ENCODE measurements around the gene THSD7B. TPM values are rescaled to one million over a fixed set of nuclear protein-coding genes. Genes with fewer than 3 reads are reported as not detected.

Gene THSD7B
- total and polyA plus RNA-seq, 2 of the 13 experiments (the other 11 are each of a cell fraction or from before 2014, with no cell fraction given): 0.02 TPM; not detected in 1

DNA sequence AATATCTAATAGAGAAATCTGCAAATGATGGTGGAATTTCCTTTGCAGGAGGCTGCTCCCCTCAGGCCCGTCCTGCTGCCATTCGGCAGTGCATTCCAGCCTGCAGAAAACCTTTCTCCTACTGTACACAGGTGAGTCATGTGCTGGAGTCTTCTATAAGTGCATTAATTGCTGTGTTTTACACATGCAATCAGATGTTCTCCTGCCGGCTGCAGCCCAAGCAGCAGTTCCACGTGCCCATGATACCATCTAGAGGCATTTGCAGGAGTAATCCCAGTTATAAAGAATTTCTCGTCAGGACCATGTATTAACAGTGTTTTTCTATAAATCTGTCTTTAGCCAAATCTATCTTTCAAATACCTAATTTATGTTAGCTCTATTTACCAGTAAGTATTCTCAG, 894.3 kb downstream of the THSD7B start:
- Histone ChIP-seq H3K36me3 (replicated peaks in 1 of 2; ENCODE audit: control insufficient read depth in 1 of 2, insufficient read depth in 2 of 2, low read length in 2 of 2) (no peaks in the 10 kb centered on the region), H3K9ac (ENCODE audit: insufficient read depth, low read depth, low read length) (no peak overlapping the region), H3K9me3 (ENCODE audit: low read length) (no peaks in the 10 kb centered on the region), H3K4me1 (ENCODE audit: insufficient read depth, low read length) (no peaks in the 10 kb centered on the region), H3K27ac (ENCODE audit: extremely low read length, insufficient read depth, low read length) (no peak overlapping the region), H2AFZ (ENCODE audit: low read length) (no peak overlapping the region), H4K20me1 (ENCODE audit: insufficient read depth, low read length) (no peaks in the 10 kb centered on the region), H3K4me3 (replicated peaks in 1 of 3; ENCODE audit: insufficient read depth in 1 of 3, low read depth in 2 of 3, low read length in 3 of 3) (no peak overlapping the region), H3K4me2 (ENCODE audit: low read depth, low read length) (no peak overlapping the region), H3K27me3 (ENCODE audit: control insufficient read depth in 1 of 2, insufficient read depth in 2 of 2, low read length in 2 of 2) (no peaks in the 10 kb centered on the region), H3K79me2 (ENCODE audit: insufficient read depth, low read length) (no peaks in the 10 kb centered on the region)
- in situ Hi-C loops (cut with HindIII; ENCODE audit: extremely low pct_ligation_motif_present, low pct_unique_long_range_greater_than_20kb): no loop called here
- CTCF ChIA-PET (ENCODE audit: low intra/inter-chr PET ratio, low total read pairs): no interaction called here
- ATAC-seq: peak; percentile 56
- POLR2A ChIA-PET: no interaction called here
- TF ChIP-seq, protein P1, sequence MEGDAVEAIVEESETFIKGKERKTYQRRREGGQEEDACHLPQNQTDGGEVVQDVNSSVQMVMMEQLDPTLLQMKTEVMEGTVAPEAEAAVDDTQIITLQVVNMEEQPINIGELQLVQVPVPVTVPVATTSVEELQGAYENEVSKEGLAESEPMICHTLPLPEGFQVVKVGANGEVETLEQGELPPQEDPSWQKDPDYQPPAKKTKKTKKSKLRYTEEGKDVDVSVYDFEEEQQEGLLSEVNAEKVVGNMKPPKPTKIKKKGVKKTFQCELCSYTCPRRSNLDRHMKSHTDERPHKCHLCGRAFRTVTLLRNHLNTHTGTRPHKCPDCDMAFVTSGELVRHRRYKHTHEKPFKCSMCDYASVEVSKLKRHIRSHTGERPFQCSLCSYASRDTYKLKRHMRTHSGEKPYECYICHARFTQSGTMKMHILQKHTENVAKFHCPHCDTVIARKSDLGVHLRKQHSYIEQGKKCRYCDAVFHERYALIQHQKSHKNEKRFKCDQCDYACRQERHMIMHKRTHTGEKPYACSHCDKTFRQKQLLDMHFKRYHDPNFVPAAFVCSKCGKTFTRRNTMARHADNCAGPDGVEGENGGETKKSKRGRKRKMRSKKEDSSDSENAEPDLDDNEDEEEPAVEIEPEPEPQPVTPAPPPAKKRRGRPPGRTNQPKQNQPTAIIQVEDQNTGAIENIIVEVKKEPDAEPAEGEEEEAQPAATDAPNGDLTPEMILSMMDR (CRISPR knock-in tag; IDR thresholded peaks at IDR 0.05): peak; percentile 44
- TF ChIP-seq BRCA1 (CRISPR knock-in tag; IDR thresholded peaks at IDR 0.05): no peak
- TF ChIP-seq STAG1 (CRISPR knock-in tag; IDR thresholded peaks at IDR 0.05): peak; percentile 65
- no TSS peak for BruUV-seq (replicated peaks)
- no peak for FAIRE-seq
- DNase-seq (ENCODE audit: low spot score): peak; percentile 12
- intact Hi-C loops (cut with micrococcal nuclease; ENCODE audit: unreplicated experiment): loop anchor here (1.0 to 2.0 kb wide), 2 partner anchors 192 to 727 kb away; no protein-coding TSS in a partner anchor
- 9% methylated on average over 5 of the region's 5 CpGs for WGBS (ENCODE audit: low lambda C conversion rate)

DNA sequence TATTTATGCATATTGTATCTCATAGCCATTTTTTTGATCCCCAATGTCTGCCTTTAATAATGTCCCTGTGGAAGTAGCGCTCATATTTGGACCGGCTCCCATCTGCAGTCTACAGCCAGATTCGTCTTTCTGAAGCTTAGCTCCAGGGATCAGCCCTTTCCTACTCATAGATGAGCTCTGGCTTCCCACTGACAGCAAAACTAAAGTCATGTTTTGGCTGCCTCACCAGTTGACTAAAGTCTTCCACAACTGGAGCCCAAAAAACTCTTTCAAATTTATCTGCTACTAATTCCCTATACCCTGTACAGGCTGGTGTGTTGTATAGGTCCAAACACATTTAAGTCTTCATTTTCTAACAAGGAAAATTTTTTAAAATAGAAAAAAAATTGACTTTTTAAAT, 904.8 kb downstream of the THSD7B start:
- H3K27ac ChIP-seq (ENCODE audit: extremely low read length, insufficient read depth, low read length): no peak overlapping the region
- FAIRE-seq: no peak
- H3K79me2 ChIP-seq (ENCODE audit: insufficient read depth, low read length): no peaks in the 10 kb centered on the region
- ATAC-seq: no peak
- in situ Hi-C loops (cut with HindIII; ENCODE audit: extremely low pct_ligation_motif_present, low pct_unique_long_range_greater_than_20kb): no loop called here
- H3K9me3 ChIP-seq (ENCODE audit: low read length): no peaks in the 10 kb centered on the region
- ChIA-PET CTCF (ENCODE audit: low intra/inter-chr PET ratio, low total read pairs) (no interaction called here), POLR2A (no interaction called here)
- DNase-seq (ENCODE audit: low spot score): no peak
- H3K4me1 ChIP-seq (ENCODE audit: insufficient read depth, low read length): no peaks in the 10 kb centered on the region
- no peak overlapping the region for H3K9ac ChIP-seq (ENCODE audit: insufficient read depth, low read depth, low read length)
- H2AFZ ChIP-seq (ENCODE audit: low read length): no peak overlapping the region
- intact Hi-C loops (cut with micrococcal nuclease; ENCODE audit: unreplicated experiment): no loop called here
- no peak overlapping the region for H3K4me3 ChIP-seq (replicated peaks in 1 of 3; ENCODE audit: insufficient read depth in 1 of 3, low read depth in 2 of 3, low read length in 3 of 3)
- H4K20me1 ChIP-seq (ENCODE audit: insufficient read depth, low read length): no peaks in the 10 kb centered on the region
- BruUV-seq (replicated peaks): no TSS peak
- H3K4me2 ChIP-seq (ENCODE audit: low read depth, low read length): no peak overlapping the region
- 48% methylated on average over 3 of the region's 3 CpGs for WGBS (ENCODE audit: low lambda C conversion rate)
- H3K36me3 ChIP-seq (replicated peaks in 1 of 2; ENCODE audit: control insufficient read depth in 1 of 2, insufficient read depth in 2 of 2, low read length in 2 of 2): no peaks in the 10 kb centered on the region
- H3K27me3 ChIP-seq (ENCODE audit: control insufficient read depth in 1 of 2, insufficient read depth in 2 of 2, low read length in 2 of 2): no peaks in the 10 kb centered on the region; a peak in 1 of 5 replicates
- TF ChIP-seq ARNT2 (CRISPR knock-in tag; IDR thresholded peaks at IDR 0.05; ENCODE audit: low read depth): no peak
- no peak for TF ChIP-seq CBX5 (CRISPR knock-in tag; IDR thresholded peaks at IDR 0.05; ENCODE audit: borderline replicate concordance)
- TF ChIP-seq ZNF570 (CRISPR knock-in tag; IDR thresholded peaks at IDR 0.05; ENCODE audit: borderline replicate concordance): no peak
- TF ChIP-seq, protein P2, sequence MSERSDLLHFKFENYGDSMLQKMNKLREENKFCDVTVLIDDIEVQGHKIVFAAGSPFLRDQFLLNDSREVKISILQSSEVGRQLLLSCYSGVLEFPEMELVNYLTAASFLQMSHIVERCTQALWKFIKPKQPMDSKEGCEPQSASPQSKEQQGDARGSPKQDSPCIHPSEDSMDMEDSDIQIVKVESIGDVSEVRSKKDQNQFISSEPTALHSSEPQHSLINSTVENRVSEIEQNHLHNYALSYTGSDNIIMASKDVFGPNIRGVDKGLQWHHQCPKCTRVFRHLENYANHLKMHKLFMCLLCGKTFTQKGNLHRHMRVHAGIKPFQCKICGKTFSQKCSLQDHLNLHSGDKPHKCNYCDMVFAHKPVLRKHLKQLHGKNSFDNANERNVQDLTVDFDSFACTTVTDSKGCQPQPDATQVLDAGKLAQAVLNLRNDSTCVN (CRISPR knock-in tag; IDR thresholded peaks at IDR 0.05; ENCODE audit: borderline replicate concordance): no peak
- TF ChIP-seq RBAK (CRISPR knock-in tag; IDR thresholded peaks at IDR 0.05): no peak
- no peak for TF ChIP-seq NFYC (CRISPR knock-in tag; IDR thresholded peaks at IDR 0.05)
- no peak for TF ChIP-seq HES4 (CRISPR knock-in tag; IDR thresholded peaks at IDR 0.05; ENCODE audit: borderline replicate concordance)
- TF ChIP-seq, protein P3, sequence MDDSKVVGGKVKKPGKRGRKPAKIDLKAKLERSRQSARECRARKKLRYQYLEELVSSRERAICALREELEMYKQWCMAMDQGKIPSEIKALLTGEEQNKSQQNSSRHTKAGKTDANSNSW (CRISPR knock-in tag; IDR thresholded peaks at IDR 0.05; ENCODE audit: borderline replicate concordance): no peak
- no peak for TF ChIP-seq ZNF10 (CRISPR knock-in tag; IDR thresholded peaks at IDR 0.05; ENCODE audit: borderline replicate concordance, low read depth)
- TF ChIP-seq, protein P4, sequence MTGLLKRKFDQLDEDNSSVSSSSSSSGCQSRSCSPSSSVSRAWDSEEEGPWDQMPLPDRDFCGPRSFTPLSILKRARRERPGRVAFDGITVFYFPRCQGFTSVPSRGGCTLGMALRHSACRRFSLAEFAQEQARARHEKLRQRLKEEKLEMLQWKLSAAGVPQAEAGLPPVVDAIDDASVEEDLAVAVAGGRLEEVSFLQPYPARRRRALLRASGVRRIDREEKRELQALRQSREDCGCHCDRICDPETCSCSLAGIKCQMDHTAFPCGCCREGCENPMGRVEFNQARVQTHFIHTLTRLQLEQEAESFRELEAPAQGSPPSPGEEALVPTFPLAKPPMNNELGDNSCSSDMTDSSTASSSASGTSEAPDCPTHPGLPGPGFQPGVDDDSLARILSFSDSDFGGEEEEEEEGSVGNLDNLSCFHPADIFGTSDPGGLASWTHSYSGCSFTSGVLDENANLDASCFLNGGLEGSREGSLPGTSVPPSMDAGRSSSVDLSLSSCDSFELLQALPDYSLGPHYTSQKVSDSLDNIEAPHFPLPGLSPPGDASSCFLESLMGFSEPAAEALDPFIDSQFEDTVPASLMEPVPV (CRISPR knock-in tag; IDR thresholded peaks at IDR 0.05): no peak
- no peak for TF ChIP-seq ZNF891 (CRISPR knock-in tag; IDR thresholded peaks at IDR 0.05)

Measured in HepG2 (cell line).